ENCODE measurements around the gene ARPC5L. TPM values are rescaled to one million over a fixed set of nuclear protein-coding genes. Genes with fewer than 3 reads are reported as not detected.
A peak's percentile ranks its signal among the peaks of the same experiment; 100 is the strongest.

ARPC5L gene
- total RNA-seq, 1 experiment from 2014 or later: 47.2 TPM

- TF ChIP-seq ZNF425 (CRISPR knock-in tag; conservative IDR thresholded peaks at IDR 0.05): peak; percentile 20
- TF ChIP-seq ZBTB43 (CRISPR knock-in tag; IDR thresholded peaks at IDR 0.05): 0 out of 2 replicates have a peak, but pooled peaks have one; percentile 45
- no peak for TF ChIP-seq JAZF1 (CRISPR knock-in tag; IDR thresholded peaks at IDR 0.05)
- peak; percentile 28; the same call in 1 of the 2 replicates for TF ChIP-seq ZNF671 (CRISPR knock-in tag; IDR thresholded peaks at IDR 0.05)
- 0 out of 2 replicates have a peak, but pooled peaks have one; percentile 18 for TF ChIP-seq CTCF (IDR thresholded peaks at IDR 0.05)
- TF ChIP-seq ERG (CRISPR knock-in tag; IDR thresholded peaks at IDR 0.05): peak; percentile 75; the same call in 1 of the 2 replicates
These were observed 5.8 kb upstream of the ARPC5L start (continued) for GRCh38 chr9:124855944-124856765.

- Mint-ChIP-seq H3K9me3 (no peaks in the 10 kb centered on the region), H3K4me1 (peaks cover 16% of the 10 kb centered on the region), H3K27me3 (ENCODE audit: low read depth) (no peaks in the 10 kb centered on the region), H3K36me3 (peaks cover 44% of the 10 kb centered on the region), H3K4me3 (no peak overlapping the region), H3K27ac (peak overlapping the region; percentile 77; the same call in 1 of the 2 replicates)
- ATAC-seq: no peak
- TF ChIP-seq FOXK1 (CRISPR knock-in tag; IDR thresholded peaks at IDR 0.05) (no peak), ATF1 (CRISPR knock-in tag; IDR thresholded peaks at IDR 0.05) (no peak), NR3C1 (CRISPR knock-in tag; conservative IDR thresholded peaks at IDR 0.05; ENCODE audit: low read depth) (no peak), NFYB (CRISPR knock-in tag; conservative IDR thresholded peaks at IDR 0.05; ENCODE audit: low read depth) (no peak), NFATC4 (CRISPR knock-in tag; IDR thresholded peaks at IDR 0.05) (no peak), FOXP4 (CRISPR knock-in tag; IDR thresholded peaks at IDR 0.05) (no peak), GTF2I (CRISPR knock-in tag; conservative IDR thresholded peaks at IDR 0.05) (no peak), ZMAT4 (CRISPR knock-in tag; IDR thresholded peaks at IDR 0.05) (no peak), ZNF121 (CRISPR knock-in tag; IDR thresholded peaks at IDR 0.05) (no peak)
- DNase-seq (ENCODE audit: low spot score): no peak
- ChIA-PET CTCF (interaction anchor here (9.8 to 12.9 kb wide), 2 partner anchors 16 to 83 kb away, joined by 283 to 935 read pairs; partner anchors contain the start of genes NR6A1 and OLFML2A), POLR2A (interaction anchor here (0.5 to 1.7 kb wide), 2 partner anchors 22 to 51 kb away, joined by 7 read pairs; no protein-coding TSS in a partner anchor)
These were observed 4.3 kb upstream of the ARPC5L start for GRCh38 chr9:124857533-124858162.
